ENCODE measurements around the gene NDST1. TPM values are rescaled to one million over a fixed set of nuclear protein-coding genes. Genes with fewer than 3 reads are reported as not detected.

NDST1 gene
- total RNA-seq, 1 experiment from 2014 or later: 42.6 TPM

DNA sequence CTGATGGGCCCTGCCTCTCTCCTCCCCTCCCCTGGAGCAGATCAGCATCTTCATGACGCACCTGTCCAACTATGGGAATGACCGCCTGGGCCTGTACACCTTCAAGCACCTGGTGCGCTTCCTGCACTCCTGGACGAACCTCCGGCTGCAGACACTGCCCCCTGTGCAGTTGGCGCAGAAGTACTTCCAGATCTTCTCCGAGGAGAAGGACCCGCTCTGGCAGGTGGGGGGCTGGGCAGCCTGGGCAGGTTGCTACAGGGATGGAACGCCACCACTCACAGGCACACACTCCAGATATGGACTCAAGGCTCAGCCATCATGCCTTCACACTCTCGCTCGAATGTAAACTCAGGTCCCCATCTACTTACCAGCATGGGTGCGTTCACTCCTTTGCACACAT, 32.1 kb downstream of the NDST1 start:
- H3K79me2 ChIP-seq (ENCODE audit: low read length): no peaks in the 10 kb centered on the region
- CTCF ChIA-PET: no interaction called here
- H3K9me2 ChIP-seq (replicated peaks; ENCODE audit: low read length): no peaks in the 10 kb centered on the region
- POLR2A ChIA-PET (ENCODE audit: unreplicated experiment): no interaction called here
- no peak for ATAC-seq
- H2AFZ ChIP-seq (ENCODE audit: low read length): no peak overlapping the region
- no TSS peak for BruUV-seq (replicated peaks)
- H3K4me2 ChIP-seq (ENCODE audit: low read length): no peak overlapping the region
- H3K27ac ChIP-seq (ENCODE audit: low read length): no peak overlapping the region
- DNase-seq: no peak
- no peaks in the 10 kb centered on the region for H3K9me3 ChIP-seq (ENCODE audit: low read length)
- no peaks in the 10 kb centered on the region for H3F3A ChIP-seq (ENCODE audit: low read length, unreplicated experiment)
- intact Hi-C loops (cut with micrococcal nuclease): no loop called here
- H3K36me3 ChIP-seq (ENCODE audit: low read depth, low read length): peaks cover 36% of the 10 kb centered on the region
- no peak overlapping the region for H3K4me3 ChIP-seq (ENCODE audit: low read length)
- H3K27me3 ChIP-seq (ENCODE audit: low read length): no peaks in the 10 kb centered on the region
- no peaks in the 10 kb centered on the region for H4K20me1 ChIP-seq (ENCODE audit: low read length)
- H3K4me1 ChIP-seq (ENCODE audit: insufficient read depth, low read length): peaks cover 14% of the 10 kb centered on the region
- TF ChIP-seq EZH2 (IDR thresholded peaks at IDR 0.05; ENCODE audit: low read length, unreplicated experiment) (no peak), EZH2phosphoT487 (IDR thresholded peaks at IDR 0.05; ENCODE audit: borderline replicate concordance, low read length) (no peak)
- TF ChIP-seq, protein P1, sequence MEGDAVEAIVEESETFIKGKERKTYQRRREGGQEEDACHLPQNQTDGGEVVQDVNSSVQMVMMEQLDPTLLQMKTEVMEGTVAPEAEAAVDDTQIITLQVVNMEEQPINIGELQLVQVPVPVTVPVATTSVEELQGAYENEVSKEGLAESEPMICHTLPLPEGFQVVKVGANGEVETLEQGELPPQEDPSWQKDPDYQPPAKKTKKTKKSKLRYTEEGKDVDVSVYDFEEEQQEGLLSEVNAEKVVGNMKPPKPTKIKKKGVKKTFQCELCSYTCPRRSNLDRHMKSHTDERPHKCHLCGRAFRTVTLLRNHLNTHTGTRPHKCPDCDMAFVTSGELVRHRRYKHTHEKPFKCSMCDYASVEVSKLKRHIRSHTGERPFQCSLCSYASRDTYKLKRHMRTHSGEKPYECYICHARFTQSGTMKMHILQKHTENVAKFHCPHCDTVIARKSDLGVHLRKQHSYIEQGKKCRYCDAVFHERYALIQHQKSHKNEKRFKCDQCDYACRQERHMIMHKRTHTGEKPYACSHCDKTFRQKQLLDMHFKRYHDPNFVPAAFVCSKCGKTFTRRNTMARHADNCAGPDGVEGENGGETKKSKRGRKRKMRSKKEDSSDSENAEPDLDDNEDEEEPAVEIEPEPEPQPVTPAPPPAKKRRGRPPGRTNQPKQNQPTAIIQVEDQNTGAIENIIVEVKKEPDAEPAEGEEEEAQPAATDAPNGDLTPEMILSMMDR (conservative IDR thresholded peaks at IDR 0.05; ENCODE audit: low read depth, low read length): no peak
- H3K9ac ChIP-seq (ENCODE audit: low read length): no peak overlapping the region

GRCh38 chr5:150540615-150541396, 32.9 kb downstream of the NDST1 start:
- Histone ChIP-seq H3K27me3 (ENCODE audit: low read length) (no peaks in the 10 kb centered on the region), H3K4me1 (ENCODE audit: insufficient read depth, low read length) (peaks cover 14% of the 10 kb centered on the region), H3K27ac (ENCODE audit: low read length) (peak overlapping the region; percentile 44), H3K79me2 (ENCODE audit: low read length) (no peaks in the 10 kb centered on the region), H3F3A (ENCODE audit: low read length, unreplicated experiment) (no peaks in the 10 kb centered on the region), H3K4me3 (ENCODE audit: low read length) (no peak overlapping the region), H3K36me3 (ENCODE audit: low read depth, low read length) (peaks cover 39% of the 10 kb centered on the region), H4K20me1 (ENCODE audit: low read length) (no peaks in the 10 kb centered on the region), H3K4me2 (ENCODE audit: low read length) (no peak overlapping the region), H3K9me3 (ENCODE audit: low read length) (no peaks in the 10 kb centered on the region), H3K9me2 (replicated peaks; ENCODE audit: low read length) (no peaks in the 10 kb centered on the region), H2AFZ (ENCODE audit: low read length) (no peak overlapping the region), H3K9ac (ENCODE audit: low read length) (no peak overlapping the region)
- no peak for TF ChIP-seq EZH2 (IDR thresholded peaks at IDR 0.05; ENCODE audit: low read length, unreplicated experiment)
- TF ChIP-seq, protein P1 (conservative IDR thresholded peaks at IDR 0.05; ENCODE audit: low read depth, low read length): no peak
- no peak for TF ChIP-seq EZH2phosphoT487 (IDR thresholded peaks at IDR 0.05; ENCODE audit: borderline replicate concordance, low read length)
- POLR2A ChIA-PET (ENCODE audit: unreplicated experiment): interaction anchor here (0.7 kb wide), 1 partner anchor 160 kb away, joined by 3 read pairs; the partner anchor contains the start of gene RBM22
- peak; percentile 86 for DNase-seq
- intact Hi-C loops (cut with micrococcal nuclease): no loop called here
- peak; percentile 67 for ATAC-seq
- BruUV-seq (replicated peaks): no TSS peak
- CTCF ChIA-PET: no interaction called here

DNA sequence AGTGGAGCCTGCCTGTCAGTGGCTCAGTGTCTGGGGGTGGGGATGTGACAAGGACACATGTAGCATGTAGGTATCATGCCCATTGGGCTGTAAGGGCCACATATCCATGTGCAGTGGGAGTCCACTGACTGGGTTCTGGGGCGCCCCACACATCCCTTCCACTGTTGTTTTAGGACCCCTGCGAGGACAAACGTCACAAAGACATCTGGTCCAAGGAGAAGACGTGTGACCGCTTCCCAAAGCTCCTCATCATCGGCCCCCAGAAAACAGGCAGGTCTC, 33.4 kb downstream of the NDST1 start:
- DNase-seq (no peak), ATAC-seq (no peak)
- no peak overlapping the region for H3K9ac ChIP-seq (ENCODE audit: low read length)
- H4K20me1 ChIP-seq (ENCODE audit: low read length): no peaks in the 10 kb centered on the region
- ChIA-PET CTCF (no interaction called here), POLR2A (ENCODE audit: unreplicated experiment) (interaction anchor here (0.7 kb wide), 1 partner anchor 160 kb away, joined by 3 read pairs; the partner anchor contains the start of gene RBM22)
- no peak overlapping the region for H2AFZ ChIP-seq (ENCODE audit: low read length)
- no peaks in the 10 kb centered on the region for H3K9me3 ChIP-seq (ENCODE audit: low read length)
- no peaks in the 10 kb centered on the region for H3K79me2 ChIP-seq (ENCODE audit: low read length)
- no peaks in the 10 kb centered on the region for H3F3A ChIP-seq (ENCODE audit: low read length, unreplicated experiment)
- BruUV-seq (replicated peaks): no TSS peak
- no peak overlapping the region for H3K4me2 ChIP-seq (ENCODE audit: low read length)
- no peaks in the 10 kb centered on the region for H3K9me2 ChIP-seq (replicated peaks; ENCODE audit: low read length)
- intact Hi-C loops (cut with micrococcal nuclease): no loop called here
- H3K4me1 ChIP-seq (ENCODE audit: insufficient read depth, low read length): peaks cover 14% of the 10 kb centered on the region
- H3K27ac ChIP-seq (ENCODE audit: low read length): peak overlapping the region; percentile 44
- TF ChIP-seq EZH2phosphoT487 (IDR thresholded peaks at IDR 0.05; ENCODE audit: borderline replicate concordance, low read length) (no peak), EZH2 (IDR thresholded peaks at IDR 0.05; ENCODE audit: low read length, unreplicated experiment) (no peak)
- TF ChIP-seq, protein P1 (conservative IDR thresholded peaks at IDR 0.05; ENCODE audit: low read depth, low read length): no peak
- H3K4me3 ChIP-seq (ENCODE audit: low read length): no peak overlapping the region
- H3K27me3 ChIP-seq (ENCODE audit: low read length): no peaks in the 10 kb centered on the region
- peaks cover 37% of the 10 kb centered on the region for H3K36me3 ChIP-seq (ENCODE audit: low read depth, low read length)
